BJ (cell line): ENCODE measurements around the gene ZBTB38. TPM values are rescaled to one million over a fixed set of nuclear protein-coding genes. Genes with fewer than 3 reads are reported as not detected.

Experiments used
- CTCF ChIA-PET: fragments of 350-600 bp; formaldehyde crosslinking; extraction: SDS; loops from one replicate; lab custom pipeline; 2021; ENCODE audit warnings: antibody characterized with exemption, inconsistent platforms; lab: Yijun Ruan, JAX
- POLR2A ChIA-PET: fragments of 300-600 bp; sonication (Branson Sonifier 250); formaldehyde crosslinking; extraction: SDS; loops from one replicate; lab custom pipeline; 2021; ENCODE audit warnings: antibody characterized with exemption; lab: Charles Lee
- DNase-seq: peaks from one replicate; pipeline ENCODE4 v3.0.0-alpha.2; 2011; ENCODE audit warnings: low read depth
- H3K27me3 ChIP-seq: 2 replicates; pipeline ENCODE4 v1.6.0; 2011; ENCODE audit warnings: low read length; ENCODE audit not compliant: control insufficient read depth, insufficient read depth
- H3K36me3 ChIP-seq: 2 replicates; pipeline ENCODE4 v1.5.1; 2011; ENCODE audit warnings: low read length; ENCODE audit not compliant: control insufficient read depth, insufficient read depth
- H3K4me3 ChIP-seq: 2 replicates; pipeline ENCODE4 v1.5.1; 2011; ENCODE audit warnings: low read depth, mild to moderate bottlenecking, control low read depth, low read length
- polyA plus RNA-seq: library from polyadenylated mRNA; depleted of rRNA; stranded (reverse); fragments of >200 nt; gene quantifications from 2 replicates; pipeline ENCODE4 v1.2.3, GENCODE V29; 2011
- TF ChIP-seq, protein P1 (sequence below): IDR thresholded peaks from 2 replicates; pipeline ENCODE4 v1.5.1; 2011; ENCODE audit warnings: low read depth, mild to moderate bottlenecking, control low read depth, inconsistent platforms, low read length, moderate library complexity; ENCODE audit not compliant: insufficient read depth

ZBTB38 gene
- polyA plus RNA-seq, 1 experiment: 62.0 TPM

DNA sequence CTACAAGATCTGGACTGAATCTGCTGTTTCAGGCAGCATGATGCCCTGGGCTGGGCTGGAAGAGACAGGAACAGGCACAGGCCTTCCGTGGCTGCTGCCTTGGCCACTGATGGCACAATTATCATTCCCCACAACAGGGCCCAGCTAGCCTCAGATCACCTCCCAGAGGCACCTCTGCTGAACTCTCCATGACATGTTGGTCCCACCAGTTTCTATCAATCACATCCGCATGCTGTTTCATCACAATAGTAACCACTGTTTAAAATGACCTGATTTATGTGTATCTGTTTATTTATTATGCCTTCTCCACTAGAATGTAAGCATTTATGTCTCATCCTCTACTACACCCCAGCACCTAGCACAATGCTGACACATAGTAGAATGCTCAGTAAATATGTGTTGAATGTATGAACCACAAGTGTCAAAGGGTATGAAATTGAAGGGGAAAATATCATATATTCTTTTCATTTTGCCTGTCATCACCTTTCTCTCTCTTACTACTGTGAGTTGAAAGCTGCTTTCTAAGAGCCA, 32.7 kb upstream of the ZBTB38 start:
- H3K27me3 ChIP-seq: no peaks in the 10 kb centered on the region
- TF ChIP-seq, protein P1, sequence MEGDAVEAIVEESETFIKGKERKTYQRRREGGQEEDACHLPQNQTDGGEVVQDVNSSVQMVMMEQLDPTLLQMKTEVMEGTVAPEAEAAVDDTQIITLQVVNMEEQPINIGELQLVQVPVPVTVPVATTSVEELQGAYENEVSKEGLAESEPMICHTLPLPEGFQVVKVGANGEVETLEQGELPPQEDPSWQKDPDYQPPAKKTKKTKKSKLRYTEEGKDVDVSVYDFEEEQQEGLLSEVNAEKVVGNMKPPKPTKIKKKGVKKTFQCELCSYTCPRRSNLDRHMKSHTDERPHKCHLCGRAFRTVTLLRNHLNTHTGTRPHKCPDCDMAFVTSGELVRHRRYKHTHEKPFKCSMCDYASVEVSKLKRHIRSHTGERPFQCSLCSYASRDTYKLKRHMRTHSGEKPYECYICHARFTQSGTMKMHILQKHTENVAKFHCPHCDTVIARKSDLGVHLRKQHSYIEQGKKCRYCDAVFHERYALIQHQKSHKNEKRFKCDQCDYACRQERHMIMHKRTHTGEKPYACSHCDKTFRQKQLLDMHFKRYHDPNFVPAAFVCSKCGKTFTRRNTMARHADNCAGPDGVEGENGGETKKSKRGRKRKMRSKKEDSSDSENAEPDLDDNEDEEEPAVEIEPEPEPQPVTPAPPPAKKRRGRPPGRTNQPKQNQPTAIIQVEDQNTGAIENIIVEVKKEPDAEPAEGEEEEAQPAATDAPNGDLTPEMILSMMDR: no peak
- H3K36me3 ChIP-seq: no peaks in the 10 kb centered on the region
- no peak for DNase-seq
- ChIA-PET CTCF (interaction anchor here (0.8 to 2.0 kb wide), 3 partner anchors 25 to 125 kb away, joined by 3 to 8 read pairs (median 3); no protein-coding TSS in a partner anchor), POLR2A (interaction anchor here (1.2 kb wide), 1 partner anchor 31 kb away, joined by 3 read pairs; no protein-coding TSS in a partner anchor)
- no peak overlapping the region for H3K4me3 ChIP-seq

DNA sequence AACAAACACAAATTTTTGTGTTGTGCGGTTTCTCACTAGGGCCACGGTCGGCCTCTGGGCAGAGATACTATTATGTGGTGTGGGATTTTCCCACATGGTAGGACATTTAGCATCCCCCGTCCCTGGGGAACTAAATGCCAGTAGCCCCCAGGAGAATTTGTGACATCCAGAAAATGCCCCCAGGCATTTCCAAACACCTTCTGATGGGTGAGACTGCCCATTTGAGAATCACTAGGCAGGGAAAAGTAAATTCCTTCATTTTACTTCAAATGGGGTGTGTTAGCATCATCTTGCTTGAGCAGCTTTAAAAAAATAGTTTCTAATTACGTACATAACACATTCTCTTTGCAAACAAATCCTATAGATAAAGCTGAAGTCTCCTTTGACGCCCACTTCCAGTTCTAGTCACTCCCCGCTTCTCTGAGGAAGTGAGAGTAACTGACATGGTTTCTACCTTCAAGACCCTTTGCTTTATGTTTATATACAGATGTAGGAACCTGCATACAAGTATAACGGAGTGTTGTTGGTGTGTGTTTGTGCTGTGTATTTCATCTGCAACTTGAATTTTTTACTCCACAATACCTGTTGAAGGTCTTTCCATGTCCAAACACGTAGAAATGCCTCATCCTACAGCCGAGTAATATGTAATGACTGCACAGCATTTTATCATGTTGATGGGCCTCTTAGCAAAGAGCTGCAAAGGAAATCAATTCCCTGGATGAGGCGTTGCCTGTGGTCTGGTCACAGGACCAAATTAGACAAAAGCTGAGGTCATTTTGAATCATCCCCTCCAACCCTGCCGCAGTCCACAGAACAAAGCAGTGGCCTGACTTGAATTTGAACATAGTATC, 31.4 kb upstream of the ZBTB38 start:
- POLR2A ChIA-PET: interaction anchor here (0.7 to 1.2 kb wide), 2 partner anchors 30 to 112 kb away, joined by 3 read pairs; no protein-coding TSS in a partner anchor
- no peaks in the 10 kb centered on the region for H3K36me3 ChIP-seq
- H3K4me3 ChIP-seq: no peak overlapping the region
- TF ChIP-seq, protein P1: no peak
- CTCF ChIA-PET: interaction anchor here (0.6 to 2.0 kb wide), 5 partner anchors 10 to 132 kb away, joined by 3 to 9 read pairs (median 4); no protein-coding TSS in a partner anchor
- DNase-seq: peak; percentile 51
- H3K27me3 ChIP-seq: no peaks in the 10 kb centered on the region

DNA sequence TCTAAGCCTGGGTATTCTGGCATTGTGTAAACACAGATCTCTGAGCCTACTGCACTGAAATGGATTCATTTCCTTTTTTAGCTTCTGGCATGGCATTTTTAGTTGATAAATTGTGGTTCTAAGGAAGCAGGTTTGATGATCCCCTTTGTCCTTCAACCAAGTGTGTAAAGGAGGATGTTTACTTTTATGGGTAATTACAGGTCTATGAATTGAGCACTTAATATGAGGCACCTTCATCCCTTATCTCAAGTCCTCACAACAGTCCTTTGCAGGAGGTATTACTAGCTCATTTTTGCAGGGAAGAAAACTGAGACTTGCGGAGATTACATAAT, 30.8 kb upstream of the ZBTB38 start:
- TF ChIP-seq, protein P1: no peak
- DNase-seq: no peak
- Histone ChIP-seq H3K36me3 (no peaks in the 10 kb centered on the region), H3K27me3 (no peaks in the 10 kb centered on the region), H3K4me3 (no peak overlapping the region)
- POLR2A ChIA-PET: interaction anchor here (0.7 kb wide), 1 partner anchor 111 kb away, joined by 3 read pairs; no protein-coding TSS in a partner anchor
- CTCF ChIA-PET: interaction anchor here (0.7 to 1.0 kb wide), 3 partner anchors 9 to 26 kb away, joined by 3 to 9 read pairs (median 4); no protein-coding TSS in a partner anchor

DNA sequence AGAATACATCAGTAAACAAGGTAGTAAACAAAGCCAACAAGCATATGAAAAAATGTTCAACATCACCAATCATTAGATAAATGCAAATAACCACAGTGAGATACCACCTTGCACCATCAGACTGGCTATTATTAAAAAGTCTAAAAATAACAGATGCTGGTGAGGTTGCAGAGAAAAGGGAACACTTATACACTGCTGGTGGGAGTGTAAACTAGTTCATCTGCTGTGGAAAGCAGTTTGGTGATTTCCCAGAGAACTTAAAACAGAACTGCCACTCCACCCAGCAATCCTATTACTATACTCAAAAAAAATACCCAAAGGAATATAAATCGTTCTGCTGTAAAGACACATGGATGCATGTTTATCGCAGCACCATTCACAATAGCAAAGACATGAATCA, 30.3 kb upstream of the ZBTB38 start:
- no peak overlapping the region for H3K4me3 ChIP-seq
- H3K36me3 ChIP-seq: no peaks in the 10 kb centered on the region
- H3K27me3 ChIP-seq: no peaks in the 10 kb centered on the region
- ChIA-PET CTCF (interaction anchor here (0.7 kb wide), 1 partner anchor 14 kb away, joined by 3 read pairs; no protein-coding TSS in a partner anchor), POLR2A (no interaction called here)
- DNase-seq: no peak
- TF ChIP-seq, protein P1: no peak

DNA sequence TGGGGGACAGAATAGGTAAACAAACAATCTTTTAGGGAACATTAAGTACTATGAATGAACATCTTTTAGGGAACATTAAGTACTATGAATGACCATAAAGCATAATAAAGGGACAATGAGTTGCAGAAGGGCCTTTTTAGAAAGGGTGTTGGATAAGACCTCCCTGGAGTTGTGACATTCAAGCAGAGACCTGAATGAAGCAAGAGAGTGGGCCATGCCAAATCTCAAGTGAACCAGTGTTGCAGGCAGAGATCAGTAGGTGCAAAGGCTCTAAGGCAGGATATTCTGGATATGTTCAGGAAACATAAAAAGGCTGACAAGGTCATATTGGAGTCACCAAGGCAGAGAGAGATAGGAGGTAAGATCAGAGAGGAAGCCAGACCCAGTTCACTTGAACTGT, 29.4 kb upstream of the ZBTB38 start:
- no peak overlapping the region for H3K4me3 ChIP-seq
- no peaks in the 10 kb centered on the region for H3K36me3 ChIP-seq
- ChIA-PET CTCF (interaction anchor here (0.6 kb wide), 1 partner anchor 406 kb away, joined by 3 read pairs; no protein-coding TSS in a partner anchor), POLR2A (no interaction called here)
- no peak for DNase-seq
- H3K27me3 ChIP-seq: no peaks in the 10 kb centered on the region
- TF ChIP-seq, protein P1: no peak
